ENCODE measurements around the gene MAP10. TPM values are rescaled to one million over a fixed set of nuclear protein-coding genes. Genes with fewer than 3 reads are reported as not detected.
"Not testable (repeated sequence)": the region's sequence is repeated elsewhere in the genome, so short reads cannot be mapped to it uniquely, and the experiment has no call there.

MAP10 gene
- total and polyA plus RNA-seq, 10 donors, result 1.2 to 4.9 (median 2.2) TPM

GRCh38 chr1:232780354-232780753, 24.9 kb upstream of the MAP10 start:
- Histone ChIP-seq H3K9me3 (no peaks in the 10 kb centered on the region), H3K4me1 (no peaks in the 10 kb centered on the region), H3K27me3 (replicated peaks in 1 of 7) (no peaks in the 10 kb centered on the region), H3K4me3 (no peak overlapping the region), H3K36me3 (no peaks in the 10 kb centered on the region), H3K27ac (no peak overlapping the region)
- WGBS, 5 donors, result 91 to 97% (median 93%) methylated on average over 9 of the region's 9 CpGs
- DNase-seq, result no peak
- intact Hi-C loops (cut with DNase I; ENCODE audit: low total_unique reads), result no loop called here
- TF ChIP-seq CTCF (IDR thresholded peaks at IDR 0.05 in 8 of 11, conservative IDR thresholded peaks at IDR 0.05 in 3 of 11), result no peak
- no peak for TF ChIP-seq POLR2A (IDR thresholded peaks at IDR 0.05)
- no peak for TF ChIP-seq POLR2AphosphoS5 (IDR thresholded peaks at IDR 0.05)

- Histone ChIP-seq H3K4me1 (no peaks in the 10 kb centered on the region), H3K27me3 (replicated peaks in 1 of 7) (no peaks in the 10 kb centered on the region), H3K9me3 (no peaks in the 10 kb centered on the region), H3K36me3 (no peaks in the 10 kb centered on the region), H3K4me3 (no peak overlapping the region), H3K27ac (no peak overlapping the region)
- intact Hi-C loops (cut with DNase I; ENCODE audit: low total_unique reads), result no loop called here
- TF ChIP-seq CTCF (IDR thresholded peaks at IDR 0.05 in 8 of 11, conservative IDR thresholded peaks at IDR 0.05 in 3 of 11) (no peak), POLR2AphosphoS5 (IDR thresholded peaks at IDR 0.05) (no peak), POLR2A (IDR thresholded peaks at IDR 0.05) (no peak)
- no peak for DNase-seq
- WGBS, 5 donors, result 88 to 99% (median 96%) methylated on average over 7 of the region's 7 CpGs
Observed at GRCh38 chr1:232784794-232785193, 20.4 kb upstream of the MAP10 start.

- H3K27me3 ChIP-seq (replicated peaks in 1 of 7); H3K27ac ChIP-seq; H3K36me3 ChIP-seq; H3K9me3 ChIP-seq; DNase-seq; H3K4me3 ChIP-seq; intact Hi-C loops (cut with DNase I; ENCODE audit: low total_unique reads); H3K4me1 ChIP-seq: not testable (repeated sequence)
- WGBS, 5 donors, result 70 to 100% (median 89%) methylated on average over 1 of the region's 1 CpG
Observed at GRCh38 chr1:232785630-232786029, 19.6 kb upstream of the MAP10 start.

GRCh38 chr1:232786845-232787455, 18.3 kb upstream of the MAP10 start:
- intact Hi-C loops (cut with DNase I; ENCODE audit: low total_unique reads), result no loop called here
- H3K9me3 ChIP-seq, result no peaks in the 10 kb centered on the region
- no peak overlapping the region for H3K27ac ChIP-seq
- H3K4me1 ChIP-seq, result no peaks in the 10 kb centered on the region
- H3K36me3 ChIP-seq, result no peaks in the 10 kb centered on the region
- 56 to 86% (median 73%) methylated on average over 7 of the region's 7 CpGs for WGBS, 5 donors
- no peak overlapping the region for H3K4me3 ChIP-seq
- H3K27me3 ChIP-seq (replicated peaks in 1 of 7), result no peaks in the 10 kb centered on the region
- TF ChIP-seq POLR2AphosphoS5 (IDR thresholded peaks at IDR 0.05), result no peak
- TF ChIP-seq POLR2A (IDR thresholded peaks at IDR 0.05), result no peak
- no peak for TF ChIP-seq CTCF (IDR thresholded peaks at IDR 0.05 in 8 of 11, conservative IDR thresholded peaks at IDR 0.05 in 3 of 11)
- no peak for DNase-seq
